T-helper 2 cell treated with Interferon-gamma antibody and Interleukin-4, amounts not matched to agents 5 μg/mL and 100 μg/mL, for 36 hours (primary cell): ENCODE data around the gene RHPN2.

Experiments
- DNase-seq: peaks from one replicate; pipeline ENCODE4 v3.0.0; 2021; ENCODE audit warnings: low spot score
- H3K27ac Mint-ChIP-seq: one replicate; pipeline ENCODE4 v1.8.0; 2021; ENCODE audit warnings: mild to moderate bottlenecking, mixed read lengths
- H3K27me3 Mint-ChIP-seq: one replicate; pipeline ENCODE4 v1.8.0; 2021; ENCODE audit warnings: low read depth, mixed read lengths
- H3K36me3 Mint-ChIP-seq: one replicate; pipeline ENCODE4 v1.8.0; 2021; ENCODE audit warnings: low read depth, mixed read lengths
- H3K4me1 Mint-ChIP-seq: one replicate; pipeline ENCODE4 v1.8.0; 2021; ENCODE audit warnings: low read depth, mixed read lengths
- H3K4me3 Mint-ChIP-seq: one replicate; pipeline ENCODE4 v1.8.0; 2022; ENCODE audit warnings: mild to moderate bottlenecking, moderate library complexity, mixed read lengths
- H3K9me3 Mint-ChIP-seq: one replicate; pipeline ENCODE4 v1.8.0; 2021; ENCODE audit warnings: mixed read lengths

The RHPN2 gene

GRCh38 chr19:33064792-33065550 lies at the start of gene RHPN2:
RHPN2 (minus strand) TSS chr19:33064888; CDS start chr19:33064852, 36 bp downstream.
- no peaks in the 10 kb centered on the region for H3K4me1 Mint-ChIP-seq
- peaks cover 29% of the 10 kb centered on the region for H3K27me3 Mint-ChIP-seq
- no peaks in the 10 kb centered on the region for H3K9me3 Mint-ChIP-seq

GRCh38 chr19:33114312-33114711 lies 49.6 kb upstream of the RHPN2 start:
- no peak for DNase-seq
- H3K27ac Mint-ChIP-seq = no peak overlapping the region
- no peaks in the 10 kb centered on the region for H3K9me3 Mint-ChIP-seq
- no peaks in the 10 kb centered on the region for H3K27me3 Mint-ChIP-seq
- H3K4me3 Mint-ChIP-seq = no peak overlapping the region
- H3K4me1 Mint-ChIP-seq = no peaks in the 10 kb centered on the region
- H3K36me3 Mint-ChIP-seq = peaks cover 45% of the 10 kb centered on the region

More at GRCh38 chr19:33064792-33065550, at the start of gene RHPN2:
- Mint-ChIP-seq H3K4me3 (peak within 1 kb of the TSS; percentile 64), H3K27ac (no peak within 1 kb of the TSS), H3K36me3 (no peaks in the 10 kb centered on the region)
- peak; percentile 69 for DNase-seq

- Mint-ChIP-seq H3K4me3 (no peak overlapping the region), H3K4me1 (no peaks in the 10 kb centered on the region), H3K27ac (no peak overlapping the region), H3K36me3 (peaks cover 37% of the 10 kb centered on the region), H3K9me3 (no peaks in the 10 kb centered on the region), H3K27me3 (no peaks in the 10 kb centered on the region)
- no peak for DNase-seq
Measured at GRCh38 chr19:33111587-33111986, 46.9 kb upstream of the RHPN2 start.

GRCh38 chr19:33110137-33110910 lies 45.6 kb upstream of the RHPN2 start:
- no peaks in the 10 kb centered on the region for H3K9me3 Mint-ChIP-seq
- no peak overlapping the region for H3K27ac Mint-ChIP-seq
- H3K4me1 Mint-ChIP-seq = no peaks in the 10 kb centered on the region
- H3K36me3 Mint-ChIP-seq = peaks cover 33% of the 10 kb centered on the region
- no peaks in the 10 kb centered on the region for H3K27me3 Mint-ChIP-seq
- no peak for DNase-seq
- no peak overlapping the region for H3K4me3 Mint-ChIP-seq

GRCh38 chr19:33108161-33108560 lies 43.5 kb upstream of the RHPN2 start:
- no peaks in the 10 kb centered on the region for H3K4me1 Mint-ChIP-seq
- H3K27me3 Mint-ChIP-seq = no peaks in the 10 kb centered on the region
- H3K27ac Mint-ChIP-seq = no peak overlapping the region
- H3K4me3 Mint-ChIP-seq = no peak overlapping the region
- H3K9me3 Mint-ChIP-seq = no peaks in the 10 kb centered on the region
- DNase-seq = no peak
- H3K36me3 Mint-ChIP-seq = peaks cover 43% of the 10 kb centered on the region

GRCh38 chr19:33102893-33103292 lies 38.2 kb upstream of the RHPN2 start:
- no peak overlapping the region for H3K4me3 Mint-ChIP-seq
- no peaks in the 10 kb centered on the region for H3K9me3 Mint-ChIP-seq
- H3K27me3 Mint-ChIP-seq = no peaks in the 10 kb centered on the region
- H3K27ac Mint-ChIP-seq = no peak overlapping the region
- no peaks in the 10 kb centered on the region for H3K4me1 Mint-ChIP-seq
- no peak for DNase-seq
- H3K36me3 Mint-ChIP-seq = peaks cover 45% of the 10 kb centered on the region

- Mint-ChIP-seq H3K4me1 (no peaks in the 10 kb centered on the region), H3K27ac (no peak overlapping the region), H3K27me3 (no peaks in the 10 kb centered on the region), H3K36me3 (peaks cover 49% of the 10 kb centered on the region), H3K9me3 (no peaks in the 10 kb centered on the region), H3K4me3 (no peak overlapping the region)
- DNase-seq = no peak
Measured at GRCh38 chr19:33100894-33101644, 36.4 kb upstream of the RHPN2 start.

GRCh38 chr19:33098055-33098534 lies 33.4 kb upstream of the RHPN2 start:
- Mint-ChIP-seq H3K27ac (no peak overlapping the region), H3K4me3 (no peak overlapping the region), H3K36me3 (peaks cover 46% of the 10 kb centered on the region), H3K27me3 (no peaks in the 10 kb centered on the region), H3K4me1 (no peaks in the 10 kb centered on the region), H3K9me3 (no peaks in the 10 kb centered on the region)
- DNase-seq = no peak

- no peak overlapping the region for H3K4me3 Mint-ChIP-seq
- peaks cover 40% of the 10 kb centered on the region for H3K36me3 Mint-ChIP-seq
- no peaks in the 10 kb centered on the region for H3K4me1 Mint-ChIP-seq
- H3K27me3 Mint-ChIP-seq = no peaks in the 10 kb centered on the region
- no peak for DNase-seq
- no peaks in the 10 kb centered on the region for H3K9me3 Mint-ChIP-seq
- no peak overlapping the region for H3K27ac Mint-ChIP-seq
Measured at GRCh38 chr19:33096005-33096404, 31.3 kb upstream of the RHPN2 start.

GRCh38 chr19:33094436-33095067 lies 29.9 kb upstream of the RHPN2 start:
- H3K27ac Mint-ChIP-seq = no peak overlapping the region
- H3K27me3 Mint-ChIP-seq = no peaks in the 10 kb centered on the region
- H3K4me1 Mint-ChIP-seq = no peaks in the 10 kb centered on the region
- no peak for DNase-seq
- H3K36me3 Mint-ChIP-seq = peaks cover 43% of the 10 kb centered on the region
- H3K9me3 Mint-ChIP-seq = no peaks in the 10 kb centered on the region
- H3K4me3 Mint-ChIP-seq = no peak overlapping the region

- no peak overlapping the region for H3K27ac Mint-ChIP-seq
- DNase-seq = no peak
- H3K27me3 Mint-ChIP-seq = no peaks in the 10 kb centered on the region
- H3K4me1 Mint-ChIP-seq = no peaks in the 10 kb centered on the region
- no peaks in the 10 kb centered on the region for H3K9me3 Mint-ChIP-seq
- peaks cover 44% of the 10 kb centered on the region for H3K36me3 Mint-ChIP-seq
- no peak overlapping the region for H3K4me3 Mint-ChIP-seq
Measured at GRCh38 chr19:33093420-33094210, 28.9 kb upstream of the RHPN2 start.

GRCh38 chr19:33090179-33090578 lies 25.5 kb upstream of the RHPN2 start:
- Mint-ChIP-seq H3K36me3 (peaks cover 27% of the 10 kb centered on the region), H3K27ac (no peak overlapping the region), H3K9me3 (no peaks in the 10 kb centered on the region), H3K4me3 (no peak overlapping the region), H3K27me3 (no peaks in the 10 kb centered on the region), H3K4me1 (no peaks in the 10 kb centered on the region)
- DNase-seq = no peak

GRCh38 chr19:33089010-33089409 lies 24.3 kb upstream of the RHPN2 start:
- H3K27me3 Mint-ChIP-seq = no peaks in the 10 kb centered on the region

More at GRCh38 chr19:33089010-33089409, 24.3 kb upstream of the RHPN2 start:
- Mint-ChIP-seq H3K4me3 (no peak overlapping the region), H3K4me1 (no peaks in the 10 kb centered on the region), H3K27ac (no peak overlapping the region), H3K9me3 (no peaks in the 10 kb centered on the region), H3K36me3 (peaks cover 23% of the 10 kb centered on the region)
- no peak for DNase-seq
